NCI-H226 (cell line): ENCODE data around the gene MYL10.
"Not testable (repeated sequence)": the region's sequence is repeated elsewhere in the genome, so short reads cannot be mapped to it uniquely, and the experiment has no call there.

ENCODE experiments used
- DNase-seq: peaks from one replicate; pipeline ENCODE4 v3.0.0-alpha.2; 2015

The MYL10 gene

GRCh38 chr7:101617451-101618206, 11.5 kb downstream of the MYL10 start:
- DNase-seq, result no peak

- no peak for DNase-seq
Observed at GRCh38 chr7:101615446-101615845, 13.7 kb downstream of the MYL10 start.

- peak; percentile 30 for DNase-seq
Observed at GRCh38 chr7:101614939-101615302, 14.2 kb downstream of the MYL10 start.

DNA sequence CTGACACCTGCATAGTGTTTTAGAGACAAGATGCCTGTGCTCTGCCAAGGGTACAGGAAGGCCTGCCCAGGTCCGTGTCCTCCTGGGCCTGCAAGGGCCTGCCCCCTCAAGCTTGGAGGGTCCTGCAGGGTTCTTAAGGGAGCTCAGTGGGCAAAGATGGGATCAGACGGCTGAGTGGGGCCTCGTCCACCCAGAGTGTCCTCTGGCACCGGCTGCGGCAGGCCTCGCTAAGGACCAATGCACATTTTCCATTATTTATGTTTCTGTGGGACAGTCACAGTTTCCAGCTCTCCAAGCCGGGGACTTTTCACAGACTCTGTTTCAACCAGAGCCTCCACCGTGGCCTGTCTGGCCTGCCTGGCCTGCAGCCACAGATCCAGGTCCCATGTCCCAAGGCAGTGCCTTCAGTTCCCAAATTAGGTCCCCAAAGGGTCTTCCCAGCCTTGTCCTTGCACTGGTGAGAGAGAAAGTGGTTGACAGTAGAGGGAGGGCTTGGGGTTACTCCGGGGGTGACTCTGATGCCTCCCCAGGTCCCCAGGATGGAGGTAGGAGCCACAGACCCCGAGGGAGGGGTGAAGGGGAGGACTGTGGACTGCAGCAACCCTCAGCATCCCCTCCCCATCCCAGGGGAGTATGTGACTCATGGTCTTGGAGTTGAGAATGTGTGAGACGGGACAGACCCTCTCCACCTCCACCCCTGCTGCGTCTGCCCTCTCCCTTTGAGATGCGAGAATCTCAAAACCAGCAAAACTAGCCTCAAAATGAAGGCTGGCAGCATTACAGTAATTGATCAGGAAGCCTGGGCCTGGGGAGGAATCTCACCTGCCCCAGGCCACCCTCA, 14.8 kb downstream of the MYL10 start:
- DNase-seq, result no peak

GRCh38 chr7:101612885-101613515, 16.1 kb downstream of the MYL10 start:
- DNase-seq, result no peak

GRCh38 chr7:101608772-101609713, 20.1 kb downstream of the MYL10 start:
- no peak for DNase-seq

GRCh38 chr7:101606498-101606923, 22.6 kb downstream of the MYL10 start:
- DNase-seq, result no peak

GRCh38 chr7:101605611-101606497, 23.2 kb downstream of the MYL10 start:
- DNase-seq, result no peak

DNA sequence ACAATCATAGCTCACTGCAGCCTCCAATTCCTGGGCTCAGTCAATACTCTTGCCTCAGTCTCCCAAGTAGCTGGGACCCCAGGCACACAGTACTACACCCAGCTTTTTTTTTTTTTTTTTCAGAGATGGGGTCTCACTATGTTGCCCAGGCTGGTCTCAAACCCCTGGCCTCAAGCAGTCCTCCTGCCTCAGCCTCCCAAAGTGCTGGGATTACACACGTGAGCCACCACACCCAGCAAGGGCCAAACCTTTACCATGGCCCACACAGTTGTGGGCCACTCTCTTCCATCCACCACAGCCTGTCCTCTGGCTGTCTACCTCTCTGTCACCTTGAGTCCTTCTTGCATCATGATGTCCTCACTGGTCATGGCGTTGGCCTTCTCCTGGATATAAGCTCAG, 24.2 kb downstream of the MYL10 start:
- DNase-seq, result not testable (repeated sequence)

DNA sequence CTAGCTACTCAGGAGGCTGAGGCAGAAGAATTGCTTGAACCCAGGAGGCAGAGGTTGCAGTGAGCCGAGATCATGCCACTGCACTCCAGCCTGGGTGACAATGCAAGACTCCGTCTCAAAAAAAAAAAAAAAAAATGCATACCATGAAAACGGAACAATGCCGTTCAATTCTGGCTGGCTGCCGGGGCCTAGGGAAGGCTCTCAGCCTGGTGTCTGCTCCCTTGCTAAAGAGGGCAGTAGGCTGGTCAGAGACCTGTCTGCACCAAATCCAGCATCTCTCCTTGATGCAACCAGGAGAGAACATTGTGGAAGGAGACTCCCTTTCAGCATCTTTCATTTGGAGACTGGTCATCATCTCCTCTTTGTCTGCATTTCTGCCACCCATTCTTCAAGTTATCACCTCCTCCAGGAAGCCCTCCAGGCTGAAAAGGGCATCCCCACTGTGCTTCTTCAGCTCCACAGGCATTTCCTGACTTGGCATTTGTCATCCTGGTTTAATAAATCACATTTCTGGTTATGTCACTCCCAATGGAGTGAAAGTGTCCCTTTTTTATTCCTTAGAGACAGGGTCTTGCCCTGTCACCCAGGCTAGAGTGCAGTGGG, 24.7 kb downstream of the MYL10 start:
- no peak for DNase-seq

DNA sequence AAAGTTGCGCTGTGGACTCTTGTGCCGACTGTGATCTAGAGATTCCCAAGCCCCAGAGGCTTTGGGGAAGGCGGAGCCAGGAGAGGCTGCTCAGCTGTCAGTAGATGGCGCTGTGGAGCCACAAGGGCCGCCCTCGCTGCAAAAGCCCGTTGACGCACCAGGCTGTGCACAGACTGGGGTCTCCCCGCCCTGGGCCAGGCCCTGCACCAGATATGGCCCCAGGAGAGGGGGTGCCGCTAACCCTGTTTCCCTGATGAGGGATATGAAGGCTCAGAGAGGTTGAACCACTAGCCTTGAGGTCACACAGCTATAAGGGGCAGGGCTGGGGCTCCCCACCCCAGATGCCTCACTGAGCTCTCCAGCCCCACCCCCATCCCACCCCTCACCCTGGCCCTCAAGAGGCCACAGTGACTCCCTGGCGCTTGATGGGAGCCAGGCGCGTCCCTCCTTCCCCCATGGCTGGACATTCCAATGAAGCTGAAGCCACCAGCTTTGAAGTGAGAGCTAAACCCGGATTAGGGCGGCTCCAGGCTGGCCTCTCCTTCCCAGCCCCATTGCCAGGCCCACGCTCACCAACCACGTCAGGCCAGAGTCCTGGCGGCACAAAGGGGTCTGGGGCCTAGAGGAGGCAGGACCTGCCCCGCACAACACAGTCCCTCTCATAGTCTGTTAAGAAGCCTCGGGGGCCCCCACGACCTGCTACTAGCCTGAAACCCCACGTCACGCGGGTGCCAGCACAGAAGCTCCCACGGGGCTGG, 26.4 kb downstream of the MYL10 start:
- DNase-seq, result peak; percentile 59

DNA sequence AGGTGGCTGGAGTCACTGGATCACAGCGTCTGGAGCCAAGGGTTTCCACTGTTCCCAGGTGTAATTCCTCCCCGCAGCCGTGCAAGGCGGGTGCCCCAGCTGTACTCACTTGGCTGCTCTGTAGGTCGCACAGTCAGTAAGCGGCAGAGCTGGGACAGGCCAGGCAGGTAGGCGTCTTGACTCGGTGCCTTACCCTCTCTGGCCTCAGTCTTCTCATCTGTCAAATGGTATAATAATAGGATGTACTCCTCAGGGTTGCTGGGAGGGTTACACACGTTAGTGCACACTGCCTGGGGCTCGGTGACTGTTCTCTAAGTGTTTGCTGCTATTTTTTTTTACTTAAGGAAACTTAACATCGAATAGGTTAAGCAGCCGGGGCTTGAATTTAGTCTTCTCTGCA, 27.0 kb downstream of the MYL10 start:
- DNase-seq, result no peak

DNA sequence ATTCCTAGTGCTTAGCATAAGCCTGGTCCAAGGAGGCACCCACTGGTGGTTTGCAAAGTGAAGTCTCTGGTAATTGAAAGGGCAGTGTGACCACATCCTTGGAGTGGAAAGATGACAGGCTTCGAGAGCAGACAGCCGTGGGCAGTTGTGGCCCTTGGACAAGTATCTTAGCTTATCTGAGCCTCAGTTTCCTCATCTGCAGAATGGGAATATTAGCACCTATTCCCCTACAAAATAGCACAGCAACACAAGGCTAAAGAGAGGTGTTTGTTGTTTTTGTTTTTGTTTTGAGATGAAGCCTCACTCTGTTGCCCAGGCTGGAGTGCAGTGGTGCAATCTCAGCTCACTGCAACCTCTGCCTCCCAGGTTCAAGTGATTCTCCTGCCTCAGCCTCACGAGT, 29.3 kb downstream of the MYL10 start:
- DNase-seq, result no peak

DNA sequence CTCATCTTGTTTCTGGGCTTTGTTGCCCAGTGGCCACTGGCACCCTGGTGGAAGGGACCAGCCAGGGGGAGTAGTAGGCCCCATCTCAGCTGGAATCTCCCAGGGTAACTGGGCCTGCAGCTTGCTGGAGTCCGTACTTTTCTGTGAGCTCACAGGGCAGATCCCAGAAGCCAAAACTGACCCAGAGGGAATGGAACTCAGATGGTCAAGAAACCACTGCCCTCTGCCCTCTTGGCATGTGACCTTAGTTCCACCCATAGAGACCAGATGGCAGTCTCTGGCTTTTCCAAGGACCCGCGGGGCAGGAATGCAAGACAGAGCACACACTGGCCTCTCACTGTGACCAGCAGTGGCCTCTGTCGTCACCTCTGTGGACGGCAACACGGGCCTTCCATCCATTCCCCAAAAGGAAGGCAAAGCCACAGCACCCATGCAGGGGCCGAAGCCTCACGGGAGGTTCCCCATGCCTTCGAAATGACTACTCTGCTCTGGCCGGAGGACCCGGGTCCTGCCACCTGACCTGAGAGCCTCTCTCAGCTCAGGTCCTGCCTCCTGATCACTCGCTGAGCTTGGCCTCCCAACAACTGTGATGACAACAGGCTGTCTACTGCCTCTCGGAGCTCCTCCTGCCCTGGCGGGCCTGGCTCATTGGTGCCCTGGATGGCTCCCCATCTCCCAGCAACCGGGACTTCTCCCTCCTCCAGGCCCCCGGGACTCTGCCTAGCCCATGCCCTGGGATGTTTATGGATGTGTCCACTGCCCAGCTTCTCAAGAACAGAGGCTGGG, 29.9 kb downstream of the MYL10 start:
- DNase-seq, result no peak

GRCh38 chr7:101598422-101598985, 30.6 kb downstream of the MYL10 start:
- DNase-seq, result no peak

GRCh38 chr7:101597941-101598340, 31.2 kb downstream of the MYL10 start:
- no peak for DNase-seq

- DNase-seq, result no peak
Observed at GRCh38 chr7:101596898-101597297, 32.2 kb downstream of the MYL10 start.

DNA sequence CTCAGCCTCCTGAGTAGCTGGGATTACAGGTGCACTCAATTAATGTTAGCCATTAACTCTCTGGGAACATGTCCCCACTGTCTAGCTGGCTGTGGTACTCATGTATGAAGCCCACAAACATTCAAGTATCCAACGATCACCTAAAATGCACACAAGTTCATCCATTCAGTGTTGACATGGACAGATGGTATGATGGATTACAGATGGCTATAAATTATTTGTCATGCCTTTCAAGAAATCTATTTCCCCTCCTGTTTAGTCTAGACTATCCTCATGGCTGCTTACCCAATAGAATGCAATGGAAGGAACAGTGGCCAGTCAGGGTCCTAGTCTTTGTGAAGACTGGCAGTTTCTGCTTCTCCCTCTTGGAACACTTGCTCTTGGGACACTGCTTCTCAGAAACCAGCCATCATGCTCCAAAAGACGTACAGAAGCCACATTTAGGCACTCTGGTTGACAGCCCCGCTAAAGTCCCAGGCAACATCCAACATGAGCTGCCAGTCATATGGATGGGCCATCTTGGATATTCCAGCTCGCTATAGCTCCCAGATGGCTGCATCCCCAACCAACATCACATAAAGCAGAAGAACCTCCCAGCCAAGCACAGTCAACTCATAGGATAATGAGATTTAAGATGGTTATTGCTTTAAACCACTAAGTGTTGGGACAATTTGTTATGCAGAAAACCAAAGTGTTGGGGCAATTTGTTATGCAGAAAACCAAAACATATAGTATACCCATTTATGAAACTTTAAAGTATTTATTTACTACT, 33.1 kb downstream of the MYL10 start:
- DNase-seq, result no peak
